ENCODE results near the gene SDF4.
A peak's percentile ranks its signal among the peaks of the same experiment; 100 is the strongest.

SDF4 gene

GRCh38 chr1:1274299-1274930, 42.6 kb upstream of the SDF4 start:
- TF ChIP-seq CTCF (IDR thresholded peaks at IDR 0.05): no peak
- TF ChIP-seq ZFX (IDR thresholded peaks at IDR 0.05; ENCODE audit: borderline replicate concordance): no peak
- peak overlapping the region; percentile 78; the same call in 1 of the 2 replicates for H3K27ac ChIP-seq

GRCh38 chr1:1273512-1274298, 41.9 kb upstream of the SDF4 start, which contains the start of gene UBE2J2:
UBE2J2 (minus strand) TSS chr1:1273854; CDS start chr1:1267992, 5,862 bp downstream.
- H3K27ac ChIP-seq: peak within 1 kb of the TSS; percentile 78
- TF ChIP-seq CTCF (IDR thresholded peaks at IDR 0.05) (no peak), ZFX (IDR thresholded peaks at IDR 0.05; ENCODE audit: borderline replicate concordance) (no peak)

GRCh38 chr1:1273209-1273511, 41.4 kb upstream of the SDF4 start:
- H3K27ac ChIP-seq: peak overlapping the region; percentile 78
- no peak for TF ChIP-seq CTCF (IDR thresholded peaks at IDR 0.05)
- no peak for TF ChIP-seq ZFX (IDR thresholded peaks at IDR 0.05; ENCODE audit: borderline replicate concordance)

- TF ChIP-seq ZFX (IDR thresholded peaks at IDR 0.05; ENCODE audit: borderline replicate concordance): no peak
- no peak for TF ChIP-seq CTCF (IDR thresholded peaks at IDR 0.05)
- H3K27ac ChIP-seq: peak overlapping the region; percentile 78
These were observed 40.8 kb upstream of the SDF4 start for GRCh38 chr1:1272341-1273208.

GRCh38 chr1:1270813-1271212, 39.0 kb upstream of the SDF4 start:
- no peak overlapping the region for H3K27ac ChIP-seq
- no peak for TF ChIP-seq ZFX (IDR thresholded peaks at IDR 0.05; ENCODE audit: borderline replicate concordance)
- TF ChIP-seq CTCF (IDR thresholded peaks at IDR 0.05): no peak

- no peak for TF ChIP-seq CTCF (IDR thresholded peaks at IDR 0.05)
- no peak for TF ChIP-seq ZFX (IDR thresholded peaks at IDR 0.05; ENCODE audit: borderline replicate concordance)
- H3K27ac ChIP-seq: no peak overlapping the region
These were observed 36.5 kb upstream of the SDF4 start for GRCh38 chr1:1268284-1268682.

Measured in 22Rv1 (cell line).